NCI-H446 treated with DMSO at 0.1 percent for 48 hours (cell line): ENCODE measurements around the gene SELENOM.
A peak's percentile ranks its signal among the peaks of the same experiment; 100 is the strongest.

Source experiments
- DNase-seq: peaks from one replicate; lab custom pipeline; 2025; lab: John Stamatoyannopoulos, UW

Gene SELENOM, protein sequence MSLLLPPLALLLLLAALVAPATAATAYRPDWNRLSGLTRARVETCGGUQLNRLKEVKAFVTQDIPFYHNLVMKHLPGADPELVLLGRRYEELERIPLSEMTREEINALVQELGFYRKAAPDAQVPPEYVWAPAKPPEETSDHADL

DNA sequence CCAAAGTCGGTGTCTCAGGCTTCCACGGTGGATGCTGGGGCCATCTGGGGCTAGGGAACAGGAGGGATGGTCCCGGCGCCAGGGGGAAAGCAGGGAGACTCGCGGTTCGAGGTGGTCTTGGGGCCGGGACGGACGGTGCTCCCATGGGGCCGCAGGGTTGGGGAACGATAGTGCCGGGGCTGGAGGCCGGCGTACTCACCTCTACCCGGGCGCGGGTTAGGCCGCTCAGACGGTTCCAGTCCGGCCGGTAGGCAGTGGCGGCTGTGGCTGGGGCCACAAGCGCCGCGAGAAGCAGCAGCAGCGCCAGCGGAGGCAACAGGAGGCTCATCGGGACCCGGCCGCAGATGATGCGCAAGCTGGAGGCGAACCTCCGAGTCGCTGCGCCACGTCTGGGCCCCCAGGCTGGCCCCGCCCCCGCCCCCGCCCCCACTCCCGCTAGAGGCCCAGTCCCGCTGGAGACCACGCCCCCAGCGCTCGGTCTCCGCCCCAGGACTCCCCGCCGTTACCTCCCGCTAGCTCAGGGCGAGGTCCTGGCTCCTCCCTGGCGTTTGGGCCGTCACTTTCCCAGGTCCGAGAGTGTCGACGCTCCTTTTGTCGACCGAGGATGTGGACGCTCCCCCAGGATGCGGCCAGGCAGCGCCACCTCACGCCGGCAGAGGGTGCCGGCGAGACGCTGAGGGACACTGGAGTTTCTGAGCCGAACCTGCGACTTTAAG is at the start of gene SELENOM:
SELENOM (minus strand) TSS at position 391 of the 716 bp plus-strand sequence; CDS start at position 328, 63 bp downstream.
- peak; percentile 38 for DNase-seq

DNA sequence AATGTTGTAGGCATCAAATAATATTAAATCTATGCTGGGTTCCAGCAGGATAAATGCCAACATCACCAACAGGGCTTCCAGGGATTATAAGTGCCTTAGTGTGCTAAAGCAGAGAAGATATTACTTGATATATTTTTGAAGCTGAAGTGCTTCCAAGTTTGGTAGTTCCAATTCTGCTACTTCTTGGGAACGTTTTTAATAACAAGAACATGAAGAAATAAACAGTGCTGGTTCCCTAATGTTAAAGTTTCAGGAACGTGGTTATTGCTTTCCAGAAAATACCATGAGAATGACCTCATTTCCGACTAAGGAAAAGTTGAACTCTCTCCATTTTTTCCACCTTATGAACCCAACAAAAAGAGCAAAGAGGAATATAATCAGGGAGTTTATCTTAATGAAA is 48.1 kb upstream of the SELENOM start:
- DNase-seq = no peak

DNA sequence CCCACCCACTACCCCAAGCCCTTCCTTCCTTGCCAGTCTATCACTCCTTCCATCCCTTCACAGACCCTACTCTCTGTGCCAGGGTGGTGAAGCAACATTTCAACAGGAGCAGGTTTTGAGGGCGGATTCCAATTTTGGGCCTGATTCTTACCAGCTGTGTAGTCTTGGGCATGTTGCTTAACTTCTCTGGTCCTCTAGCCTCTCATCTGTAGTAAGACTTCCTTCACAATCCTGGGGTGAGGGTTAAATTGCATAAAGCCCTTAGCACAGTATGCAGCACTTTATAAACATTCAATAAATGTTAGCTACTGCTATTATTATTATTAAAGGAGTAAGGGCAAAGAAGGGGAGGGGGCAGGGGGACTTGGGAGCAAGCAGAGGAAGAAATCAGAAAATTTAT is 47.6 kb upstream of the SELENOM start:
- DNase-seq = no peak

DNA sequence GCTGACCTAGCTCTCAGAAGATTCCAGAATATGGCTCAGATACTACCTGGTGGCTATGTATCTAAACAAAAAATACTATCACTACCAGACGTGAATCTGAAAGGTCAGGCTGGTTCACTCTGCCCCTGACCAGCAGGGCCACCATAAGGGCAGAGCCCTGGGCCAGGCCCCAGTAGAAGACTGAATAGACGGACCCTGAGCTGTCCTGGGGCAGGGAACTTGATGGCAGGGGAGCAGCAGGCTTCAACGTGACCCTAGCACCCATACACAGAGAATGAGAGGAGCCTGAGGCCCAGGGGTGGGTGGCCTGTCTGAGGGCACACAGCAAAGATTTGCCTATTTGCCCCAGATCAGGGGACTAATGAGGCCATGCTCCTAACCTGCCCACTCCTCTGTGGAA is 46.0 kb upstream of the SELENOM start:
- DNase-seq = no peak

DNA sequence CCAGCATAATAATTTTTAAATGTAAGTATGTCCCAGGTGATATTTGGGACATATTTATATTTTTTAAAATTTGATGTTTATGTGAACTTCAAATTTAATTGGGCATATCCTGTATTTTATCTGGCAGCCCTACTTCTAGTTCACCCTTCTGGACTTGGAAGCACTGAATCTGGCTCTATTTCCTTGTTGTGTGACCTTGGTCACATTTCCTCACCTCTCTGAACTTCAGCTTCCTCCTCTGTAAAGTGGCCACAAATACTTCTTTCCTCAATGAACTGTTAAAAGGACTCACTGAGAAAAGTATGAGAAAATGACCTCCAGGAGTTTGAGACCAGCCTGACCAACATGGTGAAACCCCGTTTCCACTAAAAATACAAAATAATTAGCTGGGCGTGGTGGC is 44.5 kb upstream of the SELENOM start:
- no peak for DNase-seq

DNA sequence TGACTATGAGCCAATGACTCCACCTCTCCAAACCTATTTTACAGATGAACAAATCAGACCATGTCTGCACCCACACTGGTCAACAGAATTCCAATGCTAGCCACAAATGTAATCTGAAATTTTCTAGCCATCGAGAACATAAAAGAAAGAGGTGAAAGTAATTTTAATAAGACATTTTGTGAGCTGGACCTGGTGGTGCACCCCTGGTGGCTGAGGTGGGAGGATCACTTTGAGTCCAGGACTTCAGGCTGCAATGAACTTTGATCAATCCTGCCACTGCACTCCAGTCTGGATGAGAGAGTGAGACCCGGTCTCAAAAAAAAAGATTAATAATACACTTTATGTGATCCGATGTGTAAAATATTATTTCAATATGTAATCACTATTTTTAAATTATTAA is 43.2 kb upstream of the SELENOM start:
- no peak for DNase-seq

DNA sequence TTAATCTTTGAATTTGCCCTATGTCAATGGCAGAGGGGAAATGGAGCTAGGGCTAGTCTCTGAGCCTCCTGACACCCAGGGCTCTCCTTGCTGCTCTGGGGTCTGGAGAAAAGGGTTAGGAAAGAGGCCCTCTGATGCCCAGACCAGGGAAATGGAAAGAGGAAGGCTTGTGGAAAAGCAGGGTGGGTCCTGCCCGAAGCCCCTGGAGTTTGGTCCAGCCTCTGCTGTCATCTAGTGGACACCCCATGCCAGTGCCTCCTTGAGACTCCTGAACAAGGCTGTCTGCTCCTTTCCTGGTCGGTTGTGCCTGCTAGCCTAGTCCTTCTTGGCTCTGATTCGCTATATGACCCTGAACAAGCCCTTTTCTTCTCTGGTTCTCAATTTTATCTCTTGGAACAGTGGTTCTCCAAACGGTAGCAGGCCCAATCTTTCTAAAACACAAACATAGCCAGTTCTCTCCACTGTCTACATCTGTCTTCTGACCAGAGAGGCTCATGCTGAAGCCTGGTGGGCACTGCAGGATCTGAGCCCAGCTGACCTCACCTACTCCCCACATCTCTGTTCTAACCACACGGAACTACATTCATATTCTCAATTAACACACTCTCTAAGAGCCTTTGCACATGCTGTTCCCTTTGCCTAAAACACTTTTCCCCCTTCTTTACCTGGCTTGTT is 41.7 kb upstream of the SELENOM start:
- DNase-seq = peak; percentile 56

DNA sequence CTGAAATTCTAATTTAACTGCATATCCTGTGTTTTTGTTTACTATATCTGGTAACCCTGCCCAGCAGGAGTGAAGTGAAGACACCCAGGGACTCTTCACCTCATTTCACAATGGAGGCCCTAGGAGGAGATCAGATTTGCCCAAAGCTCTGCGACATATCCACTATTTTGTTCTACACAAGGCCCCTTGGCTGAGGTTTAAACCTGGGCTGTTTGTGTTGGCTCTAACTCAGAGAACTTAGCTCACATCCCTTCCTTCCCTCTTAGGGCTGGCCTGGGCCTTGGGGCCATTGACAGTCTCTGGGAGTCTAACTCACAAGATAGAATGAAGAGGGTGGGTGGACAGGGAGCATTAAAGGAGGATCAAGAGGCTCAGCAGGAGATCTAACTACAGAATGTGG is 41.1 kb upstream of the SELENOM start:
- DNase-seq = no peak

DNA sequence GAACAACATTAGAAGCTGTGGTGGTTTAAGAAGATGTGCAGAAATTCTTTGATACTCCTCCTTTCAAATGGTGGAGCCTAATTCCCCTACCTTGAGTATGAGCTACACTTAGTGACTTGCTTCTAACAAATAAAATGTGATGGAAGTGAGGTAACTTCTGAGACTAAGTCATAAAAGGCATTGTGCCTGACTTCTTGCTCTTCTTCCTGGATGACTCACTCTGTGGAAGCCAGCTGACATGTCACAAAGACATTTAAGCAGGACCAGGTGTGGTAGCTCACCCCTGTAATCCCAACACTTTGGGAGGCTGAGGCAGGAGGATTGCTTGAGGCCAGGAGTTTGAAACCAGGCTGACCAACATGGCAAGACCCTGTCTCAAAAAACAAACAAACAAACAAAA is 36.9 kb upstream of the SELENOM start:
- no peak for DNase-seq

DNA sequence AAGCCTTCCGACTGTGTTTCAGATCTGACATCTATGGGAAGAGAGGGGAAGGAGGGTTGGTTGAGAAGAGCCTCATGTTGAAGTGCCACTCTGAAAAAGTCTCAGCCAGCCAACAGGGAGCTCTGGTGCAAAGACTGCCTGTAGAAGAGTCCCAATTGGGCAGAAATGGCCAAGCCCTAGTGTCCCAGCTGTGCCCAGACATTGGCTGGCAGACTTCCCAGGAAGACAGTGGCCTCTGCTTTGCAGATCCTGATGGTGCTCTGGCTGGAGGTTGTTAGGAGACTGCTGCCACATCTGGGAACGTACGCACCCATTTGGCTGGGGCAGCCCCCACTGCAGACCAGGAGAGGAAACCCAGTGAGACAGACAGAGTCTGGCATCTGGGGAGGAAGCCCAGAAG is 36.2 kb upstream of the SELENOM start:
- DNase-seq = peak; percentile 22

DNA sequence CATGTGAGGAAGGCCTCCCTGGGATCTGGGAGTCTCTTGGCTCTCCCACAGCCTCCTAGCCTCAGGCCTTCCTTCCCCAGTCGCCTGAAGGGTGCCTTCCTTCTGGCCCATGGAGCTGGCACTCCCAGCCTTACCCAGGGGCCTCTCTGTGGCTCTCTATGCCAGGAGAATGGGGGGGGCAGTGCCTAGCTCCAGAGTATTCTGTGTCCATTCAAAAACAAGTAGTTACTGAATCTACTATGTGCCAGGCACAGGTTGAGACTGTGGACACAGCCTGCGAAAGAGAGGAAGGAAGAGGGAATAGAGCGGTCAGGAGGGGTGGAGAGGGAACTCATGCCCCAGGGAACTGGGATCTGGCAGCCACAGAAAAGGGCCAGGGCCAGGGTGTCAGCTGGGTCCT is 35.7 kb upstream of the SELENOM start:
- no peak for DNase-seq

DNA sequence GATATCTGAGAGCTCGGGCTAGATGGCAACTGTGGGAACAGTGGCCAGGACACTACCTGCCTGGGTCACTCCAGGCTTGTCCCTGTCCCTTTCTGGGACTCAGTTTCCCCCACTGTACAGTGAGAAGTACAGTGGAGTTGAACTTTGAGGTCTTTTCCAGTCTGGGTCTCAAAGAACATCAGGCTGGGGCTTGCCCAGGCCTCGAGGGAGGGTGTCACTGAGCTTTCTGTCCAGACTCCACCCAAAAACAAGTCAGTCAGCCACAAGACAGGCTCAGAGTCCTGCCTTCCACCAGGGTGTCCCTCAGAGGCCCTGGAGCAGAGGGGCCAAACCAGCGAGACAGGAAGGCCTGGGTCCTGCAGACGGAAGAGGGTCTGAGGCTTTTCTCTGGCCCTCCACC is 34.9 kb upstream of the SELENOM start:
- DNase-seq = no peak

DNA sequence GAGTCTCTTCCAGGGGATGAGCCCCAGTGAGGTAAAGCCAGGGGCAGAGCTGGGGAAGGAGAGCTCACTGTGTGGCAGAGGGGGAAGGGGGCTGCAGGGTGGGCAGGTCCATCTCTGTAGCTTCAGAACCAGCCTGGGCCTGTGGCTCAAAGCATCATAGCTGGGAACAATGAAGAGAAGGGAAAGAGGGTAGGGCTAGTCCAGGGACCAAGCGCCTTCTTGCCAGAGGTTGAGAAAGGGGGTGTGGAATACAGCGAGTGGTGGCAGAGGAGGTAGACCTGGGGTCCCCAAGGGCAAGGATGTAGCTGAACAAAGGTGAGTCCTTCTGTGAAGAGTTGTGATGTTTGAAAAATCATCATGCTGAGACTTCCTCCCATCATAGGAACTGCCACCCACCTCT is 34.2 kb upstream of the SELENOM start:
- DNase-seq = no peak

DNA sequence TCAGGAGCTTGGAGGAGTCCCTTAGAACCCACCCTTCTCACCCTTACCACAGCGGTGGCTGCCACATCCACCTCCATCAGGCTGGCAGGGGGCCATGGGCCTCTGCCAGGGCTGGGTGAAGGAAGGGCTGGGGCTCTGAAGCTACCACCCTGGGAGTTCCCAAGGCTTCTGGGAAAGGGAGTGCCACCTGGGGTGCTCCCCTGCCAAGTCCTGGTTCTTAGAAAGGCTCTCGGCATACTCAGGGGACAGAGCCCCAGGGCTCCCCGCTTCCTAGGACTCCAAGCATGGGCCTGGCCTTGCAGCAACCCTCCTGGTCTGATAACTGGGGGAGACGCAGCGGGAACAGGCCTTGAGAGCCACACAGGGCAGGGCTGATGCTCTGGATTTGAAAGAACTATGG is 33.4 kb upstream of the SELENOM start:
- DNase-seq = no peak

DNA sequence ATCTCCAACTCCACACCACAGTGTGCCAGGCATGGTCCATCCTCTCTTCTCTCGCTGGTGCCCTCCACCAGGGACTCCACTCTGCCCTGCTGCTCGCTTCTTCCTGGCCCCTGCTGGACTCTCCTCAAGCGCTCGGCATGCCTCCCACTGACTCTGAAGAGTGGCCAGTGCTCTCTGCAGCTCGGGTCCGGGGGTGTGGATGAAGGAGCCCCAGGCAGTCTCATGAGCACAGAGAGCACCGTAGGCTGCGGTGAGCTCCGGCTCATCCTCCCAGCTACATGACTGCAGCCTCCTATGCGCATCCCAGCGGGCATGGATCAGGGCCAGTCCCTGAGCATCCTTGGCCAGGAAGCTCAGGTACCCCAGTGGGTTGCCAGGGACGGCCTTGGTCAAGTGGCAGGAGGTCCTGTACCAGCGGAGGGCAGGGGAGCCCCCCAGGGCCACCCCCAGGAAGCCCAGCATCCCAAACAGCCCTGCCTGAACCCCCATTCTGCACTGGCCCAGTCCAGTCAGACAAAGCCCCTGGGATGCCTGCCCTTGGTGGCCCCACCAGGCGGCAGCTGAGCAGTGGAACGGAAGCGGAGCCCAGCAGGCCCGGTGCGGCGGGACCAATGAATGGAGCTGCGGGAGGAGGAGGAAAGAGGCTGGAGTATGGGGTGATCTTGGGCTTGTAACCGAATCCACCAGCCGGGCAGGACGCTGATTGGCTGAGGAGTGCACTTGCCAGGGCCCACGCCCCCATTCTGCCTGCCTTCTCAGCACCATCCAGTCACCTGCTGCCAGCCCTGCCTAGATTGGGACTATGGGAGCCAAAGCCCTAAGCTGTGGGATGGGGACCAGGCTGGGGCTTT is 32.7 kb upstream of the SELENOM start, which contains the start of gene PLA2G3:
PLA2G3 (minus strand) TSS at position 643 of the 851 bp plus-strand sequence; CDS start at position 489, 154 bp downstream.
- DNase-seq = peak; percentile 81

DNA sequence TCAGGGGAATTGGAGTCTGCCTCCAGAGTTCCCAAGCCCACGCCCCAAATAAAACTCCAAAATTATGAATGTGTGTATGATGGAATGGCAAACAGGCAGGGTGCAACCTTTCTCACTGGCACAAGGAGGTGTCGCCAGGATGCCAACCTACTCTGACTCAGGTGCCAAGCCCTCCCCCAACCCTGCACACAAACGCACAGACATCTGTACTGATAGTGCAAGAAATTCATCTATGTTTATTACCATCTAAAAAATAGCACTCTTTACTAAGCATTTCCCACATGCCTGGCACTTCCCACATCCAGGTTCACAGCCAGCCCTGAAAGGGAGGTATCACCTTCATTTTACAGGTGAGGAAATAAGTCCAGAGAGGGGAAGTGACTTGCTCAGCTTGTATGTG is 31.7 kb upstream of the SELENOM start:
- DNase-seq = no peak

DNA sequence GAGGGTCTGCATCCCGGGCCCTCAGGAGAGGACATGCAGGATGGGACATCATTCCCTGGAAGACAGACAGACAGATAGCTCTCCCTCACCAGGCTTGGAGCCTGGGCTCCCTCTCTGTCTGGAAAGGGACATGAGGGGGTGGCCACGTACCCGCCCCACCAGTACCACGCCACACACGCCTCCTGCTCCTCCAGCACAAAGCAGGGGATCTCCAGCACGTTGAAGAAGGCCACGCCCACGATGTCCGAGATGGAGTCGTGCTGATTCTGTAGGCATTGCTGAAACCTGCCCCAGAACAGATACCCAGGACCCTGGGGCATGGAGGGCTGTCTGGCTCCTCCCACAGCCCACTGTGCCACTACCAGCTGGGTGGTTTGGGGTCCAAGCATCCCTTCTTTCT is 30.8 kb upstream of the SELENOM start:
- DNase-seq = no peak

DNA sequence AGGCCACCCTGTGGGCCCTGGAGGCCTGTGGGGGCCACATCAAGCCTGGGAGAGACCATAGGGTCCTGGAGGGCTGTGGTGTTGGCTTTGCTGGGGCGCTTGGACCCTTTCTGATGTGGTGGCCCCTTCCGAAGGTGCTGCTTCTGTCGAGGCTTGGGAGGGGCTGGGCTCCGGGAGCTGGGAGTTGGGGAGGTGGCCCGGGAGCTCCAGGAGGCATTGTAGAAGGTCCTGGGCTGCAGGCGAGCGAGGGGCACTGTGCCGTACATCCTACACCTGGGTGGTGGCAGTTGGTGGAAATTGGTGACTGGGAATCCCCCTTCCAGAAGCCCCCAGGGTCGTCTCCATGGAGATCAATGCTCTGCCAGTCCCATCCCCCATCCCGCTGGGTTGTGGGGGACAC is 30.4 kb upstream of the SELENOM start:
- no peak for DNase-seq

DNA sequence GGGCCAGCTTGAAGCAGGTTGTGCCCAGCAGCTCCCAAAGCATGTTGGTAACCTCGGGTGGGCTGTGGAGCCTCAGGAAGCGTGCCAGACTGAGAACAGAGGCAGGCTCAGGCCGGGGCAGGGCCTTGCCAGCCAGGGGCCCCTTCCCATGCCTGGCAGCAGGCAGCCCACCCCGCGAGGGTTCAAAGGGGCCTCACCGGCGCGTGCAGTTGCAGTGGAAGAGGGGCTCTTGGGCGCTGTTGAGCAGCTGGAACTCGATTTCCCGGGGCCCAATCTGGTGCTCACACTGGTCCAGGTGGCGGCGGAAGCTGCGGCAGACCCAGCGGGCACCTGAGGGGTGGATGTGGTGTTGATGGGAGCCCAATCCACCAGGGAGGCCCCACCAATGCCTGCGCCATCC is 29.3 kb upstream of the SELENOM start:
- DNase-seq = no peak

DNA sequence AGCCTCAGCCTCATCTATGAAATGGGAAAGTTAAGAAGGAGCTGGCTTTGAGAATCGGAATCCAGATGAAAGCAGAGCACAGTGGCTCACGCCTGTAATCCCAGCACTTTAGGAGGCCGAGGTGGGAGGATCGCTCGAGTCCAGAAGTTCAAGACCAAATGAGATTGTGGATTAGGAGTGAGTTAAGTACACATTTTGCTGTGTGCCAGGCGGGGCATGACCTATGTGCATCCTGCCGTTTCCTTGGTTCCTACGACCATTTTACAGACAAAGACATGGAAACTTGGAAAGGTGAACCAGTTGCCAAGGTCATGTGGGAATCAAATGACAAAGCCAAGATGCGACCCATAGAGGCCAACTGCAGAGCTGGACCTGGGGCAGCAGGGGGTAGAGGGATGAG is 28.8 kb upstream of the SELENOM start:
- no peak for DNase-seq

DNA sequence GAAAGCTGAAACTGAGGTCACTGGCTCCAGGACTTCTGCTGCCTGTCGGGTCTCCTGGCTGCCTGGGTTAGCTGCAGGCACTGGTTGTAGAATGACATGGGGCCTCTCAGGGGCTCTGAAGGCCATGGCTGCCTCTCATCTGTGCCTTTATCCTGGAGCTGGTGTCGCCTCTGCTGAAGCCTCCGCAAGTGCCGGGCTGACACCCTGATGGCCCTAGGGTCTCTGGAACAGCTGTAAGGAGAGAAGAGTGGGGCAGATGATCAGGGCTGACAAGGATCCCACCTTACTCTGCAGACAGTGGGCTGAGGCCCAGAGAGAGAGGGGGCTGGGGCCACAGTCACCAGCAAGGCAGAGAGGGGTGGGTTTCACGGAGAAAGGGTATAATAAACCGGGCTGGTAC is 28.3 kb upstream of the SELENOM start:
- DNase-seq = no peak

DNA sequence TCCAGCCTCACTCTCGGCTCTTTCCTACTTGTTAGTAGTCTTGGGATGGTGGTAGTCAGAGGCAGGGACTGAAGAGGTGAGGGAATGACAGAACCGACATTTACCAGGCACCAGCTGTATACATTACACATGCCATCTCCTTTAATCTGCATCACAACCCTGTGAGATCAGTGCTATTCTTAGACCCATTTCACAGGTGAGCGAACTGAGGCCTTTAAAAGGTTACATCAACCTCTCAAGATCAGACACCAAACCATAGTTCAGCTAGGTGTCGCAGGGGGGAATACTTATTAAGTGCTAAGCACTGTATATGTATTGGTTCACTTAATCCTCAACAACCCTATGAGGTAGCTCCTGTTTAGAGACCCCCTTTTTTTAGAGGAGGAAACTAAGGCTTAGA is 27.3 kb upstream of the SELENOM start:
- DNase-seq = no peak

DNA sequence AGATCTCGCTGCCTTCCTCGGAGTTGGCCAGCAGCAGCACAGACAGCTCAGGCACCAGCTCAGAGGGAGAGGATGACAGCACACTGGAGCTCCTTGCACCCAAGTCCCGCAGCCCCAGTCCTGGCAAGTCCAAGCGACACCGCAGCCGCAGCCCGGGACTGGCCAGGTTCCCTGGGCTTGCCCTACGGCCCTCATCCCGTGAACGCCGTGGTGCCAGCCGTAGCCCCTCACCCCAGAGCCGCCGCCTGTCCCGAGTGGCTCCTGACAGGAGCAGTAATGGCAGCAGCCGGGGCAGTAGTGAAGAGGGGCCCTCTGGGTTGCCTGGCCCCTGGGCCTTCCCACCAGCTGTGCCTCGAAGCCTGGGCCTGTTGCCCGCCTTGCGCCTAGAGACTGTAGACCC is 26.5 kb upstream of the SELENOM start:
- DNase-seq = no peak
